Suprapubic skin (tissue), 4 donors: Measurements from ENCODE around the gene ITGA6.

ENCODE experiments used
- CTCF ChIP-seq, 2 donors: fragments of 200-600 bp in 1 of 2; fragments of 450-650 bp in 1 of 2; sonication (generic) in 1 of 2; IDR thresholded peaks; one replicate each; pipeline ENCODE4 v1.5.1; 2016 to 2019; ENCODE audit warnings: antibody characterized with exemption in 2 of 2, mild to moderate bottlenecking in 1 of 2, moderate library complexity in 1 of 2
- EP300 ChIP-seq: sonication (generic); formaldehyde crosslinking; IDR thresholded peaks from one replicate; pipeline ENCODE4 v1.6.1; 2017; ENCODE audit warnings: antibody characterized with exemption
- POLR2A ChIP-seq, 2 donors: fragments of 450-650 bp; IDR thresholded peaks; one replicate each; pipeline ENCODE4 v1.6.1; 2017; ENCODE audit warnings: antibody characterized with exemption in 2 of 2, mild to moderate bottlenecking in 2 of 2, moderate library complexity in 2 of 2
- POLR2AphosphoS5 ChIP-seq, 3 donors: sonication (generic); formaldehyde crosslinking; IDR thresholded peaks; one replicate each; pipeline ENCODE4 v1.6.1; 2017; ENCODE audit warnings: antibody characterized with exemption in 3 of 3

- TF ChIP-seq CTCF (IDR thresholded peaks at IDR 0.05) (no peak), POLR2A (IDR thresholded peaks at IDR 0.05) (no peak), EP300 (no peak), POLR2AphosphoS5 (IDR thresholded peaks at IDR 0.05) (no peak)
These were observed 24.5 kb downstream of the ITGA6 start for GRCh38 chr2:172451923-172452322.
